C4-2B (cell line): Measurements from ENCODE around the gene SLC16A5.

ENCODE experiments used
- ZFX ChIP-seq: fragments of 450-650 bp; IDR thresholded peaks from 2 replicates; pipeline ENCODE4 v1.6.1; 2017
- TF ChIP-seq, protein P1 (sequence below): fragments of 450-650 bp; conservative IDR thresholded peaks from 2 replicates; pipeline ENCODE4 v1.5.1; 2017; ENCODE audit warnings: mild to moderate bottlenecking

DNA sequence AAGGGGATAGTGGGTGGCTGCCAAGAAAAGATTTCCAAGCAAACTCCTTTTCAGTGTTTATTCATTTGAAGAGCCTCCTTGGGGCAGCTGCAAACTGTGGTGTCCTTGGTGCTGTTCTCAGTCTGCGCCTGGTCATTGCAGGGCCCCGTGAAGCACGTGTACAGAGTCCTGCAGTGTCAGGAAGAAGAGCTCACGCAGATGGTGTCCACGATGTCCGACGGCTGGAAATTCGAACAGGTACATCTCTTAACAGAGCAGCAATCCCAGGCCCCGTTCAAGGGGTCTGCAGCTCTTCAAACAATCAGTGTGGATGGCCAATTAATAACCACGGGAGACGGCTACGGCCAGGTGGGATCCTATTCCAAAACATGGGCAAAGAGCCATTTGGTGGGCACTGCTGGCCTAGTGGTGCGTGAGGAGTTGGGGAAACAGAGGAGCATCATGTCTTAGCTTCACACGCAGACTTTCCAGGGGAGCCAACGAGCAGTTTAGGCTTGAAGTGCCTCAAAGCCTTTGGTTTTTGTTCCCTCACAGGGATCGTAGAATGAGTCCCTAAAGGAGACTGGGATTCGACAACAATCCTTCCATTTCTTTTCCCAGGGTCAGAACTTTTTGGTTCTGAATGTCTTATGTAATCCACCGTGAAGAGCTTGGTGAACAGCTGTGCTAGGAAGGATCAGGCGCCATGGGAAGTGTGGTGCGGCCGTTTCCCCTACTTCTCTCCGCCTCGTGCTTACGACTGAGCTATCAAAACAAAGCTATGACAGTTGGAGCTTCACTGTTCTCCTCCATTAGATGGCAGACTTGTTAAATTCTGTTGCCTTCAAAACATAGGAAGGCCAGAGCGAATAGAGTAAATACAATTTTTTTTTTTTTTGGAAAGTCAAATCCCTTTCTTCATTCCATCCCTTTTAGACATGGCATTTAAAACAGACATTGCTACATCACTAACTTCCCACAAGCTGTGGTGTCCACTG is 28.1 kb upstream of the SLC16A5 start:
- TF ChIP-seq, protein P1, sequence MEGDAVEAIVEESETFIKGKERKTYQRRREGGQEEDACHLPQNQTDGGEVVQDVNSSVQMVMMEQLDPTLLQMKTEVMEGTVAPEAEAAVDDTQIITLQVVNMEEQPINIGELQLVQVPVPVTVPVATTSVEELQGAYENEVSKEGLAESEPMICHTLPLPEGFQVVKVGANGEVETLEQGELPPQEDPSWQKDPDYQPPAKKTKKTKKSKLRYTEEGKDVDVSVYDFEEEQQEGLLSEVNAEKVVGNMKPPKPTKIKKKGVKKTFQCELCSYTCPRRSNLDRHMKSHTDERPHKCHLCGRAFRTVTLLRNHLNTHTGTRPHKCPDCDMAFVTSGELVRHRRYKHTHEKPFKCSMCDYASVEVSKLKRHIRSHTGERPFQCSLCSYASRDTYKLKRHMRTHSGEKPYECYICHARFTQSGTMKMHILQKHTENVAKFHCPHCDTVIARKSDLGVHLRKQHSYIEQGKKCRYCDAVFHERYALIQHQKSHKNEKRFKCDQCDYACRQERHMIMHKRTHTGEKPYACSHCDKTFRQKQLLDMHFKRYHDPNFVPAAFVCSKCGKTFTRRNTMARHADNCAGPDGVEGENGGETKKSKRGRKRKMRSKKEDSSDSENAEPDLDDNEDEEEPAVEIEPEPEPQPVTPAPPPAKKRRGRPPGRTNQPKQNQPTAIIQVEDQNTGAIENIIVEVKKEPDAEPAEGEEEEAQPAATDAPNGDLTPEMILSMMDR, result no peak; the same call in 1 of the 2 replicates
- TF ChIP-seq ZFX, result no peak
